ENCODE measurements around the gene DGKH. TPM values are rescaled to one million over a fixed set of nuclear protein-coding genes. Genes with fewer than 3 reads are reported as not detected.
A peak's percentile ranks its signal among the peaks of the same experiment; 100 is the strongest.

DGKH gene
- total and polyA plus RNA-seq, 2 of the 13 experiments (the other 11 are each of a cell fraction or from before 2014, with no cell fraction given), result 0.01 to 0.13 TPM

- no peak for TF ChIP-seq ZBTB21 (CRISPR knock-in tag; IDR thresholded peaks at IDR 0.05)
- TF ChIP-seq AGO1 (IDR thresholded peaks at IDR 0.05; ENCODE audit: low read depth, low read length, poor library complexity, severe bottlenecking), result no peak
- no peak for TF ChIP-seq HHEX (CRISPR knock-in tag; IDR thresholded peaks at IDR 0.05)
- TF ChIP-seq, protein P1, sequence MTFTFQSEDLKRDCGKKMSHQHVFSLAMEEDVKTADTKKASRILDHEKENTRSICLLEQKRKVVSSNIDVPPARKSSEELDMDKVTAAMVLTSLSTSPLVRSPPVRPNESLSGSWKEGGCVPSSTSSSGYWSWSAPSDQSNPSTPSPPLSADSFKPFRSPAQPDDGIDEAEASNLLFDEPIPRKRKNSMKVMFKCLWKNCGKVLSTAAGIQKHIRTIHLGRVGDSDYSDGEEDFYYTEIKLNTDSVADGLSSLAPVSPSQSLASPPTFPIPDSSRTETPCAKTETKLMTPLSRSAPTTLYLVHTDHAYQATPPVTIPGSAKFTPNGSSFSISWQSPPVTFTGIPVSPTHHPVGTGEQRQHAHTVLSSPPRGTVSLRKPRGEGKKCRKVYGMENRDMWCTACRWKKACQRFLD (CRISPR knock-in tag; IDR thresholded peaks at IDR 0.05; ENCODE audit: borderline replicate concordance), result peak; percentile 80; the same call in 1 of the 2 replicates
- peak; percentile 61 for TF ChIP-seq ZNF235 (CRISPR knock-in tag; IDR thresholded peaks at IDR 0.05; ENCODE audit: borderline replicate concordance)
- TF ChIP-seq, protein P2, sequence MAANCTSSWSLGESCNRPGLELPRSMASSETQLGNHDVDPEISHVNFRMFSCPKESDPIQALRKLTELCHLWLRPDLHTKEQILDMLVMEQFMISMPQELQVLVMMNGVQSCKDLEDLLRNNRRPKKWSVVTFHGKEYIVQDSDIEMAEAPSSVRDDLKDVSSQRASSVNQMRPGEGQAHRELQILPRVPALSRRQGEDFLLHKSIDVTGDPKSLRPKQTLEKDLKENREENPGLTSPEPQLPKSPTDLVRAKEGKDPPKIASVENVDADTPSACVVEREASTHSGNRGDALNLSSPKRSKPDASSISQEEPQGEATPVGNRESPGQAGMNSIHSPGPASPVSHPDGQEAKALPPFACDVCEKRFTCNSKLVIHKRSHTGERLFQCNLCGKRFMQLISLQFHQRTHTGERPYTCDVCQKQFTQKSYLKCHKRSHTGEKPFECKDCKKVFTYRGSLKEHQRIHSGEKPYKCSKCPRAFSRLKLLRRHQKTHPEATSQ (CRISPR knock-in tag; IDR thresholded peaks at IDR 0.05; ENCODE audit: borderline replicate concordance), result peak; percentile 40; the same call in 1 of the 2 replicates
- no peak; the same call in 1 of the 2 replicates for TF ChIP-seq ZNF225 (CRISPR knock-in tag; IDR thresholded peaks at IDR 0.05)
- TF ChIP-seq ARNTL (CRISPR knock-in tag; IDR thresholded peaks at IDR 0.05), result 0 out of 2 replicates have a peak, but pooled peaks have one; percentile 17
- TF ChIP-seq ETV6 (CRISPR knock-in tag; conservative IDR thresholded peaks at IDR 0.05), result no peak
- TF ChIP-seq TOPORS (CRISPR knock-in tag; IDR thresholded peaks at IDR 0.05), result peak; percentile 79; the same call in 1 of the 2 replicates
- peak; percentile 73 for TF ChIP-seq RFX3 (CRISPR knock-in tag; IDR thresholded peaks at IDR 0.05)
- peak; percentile 84 for TF ChIP-seq SMYD3 (CRISPR knock-in tag; IDR thresholded peaks at IDR 0.05)
- peak; percentile 64; the same call in 1 of the 2 replicates for TF ChIP-seq ZNF333 (CRISPR knock-in tag; IDR thresholded peaks at IDR 0.05; ENCODE audit: borderline replicate concordance)
- 0 out of 2 replicates have a peak, but pooled peaks have one; percentile 36 for TF ChIP-seq ZNF879 (CRISPR knock-in tag; IDR thresholded peaks at IDR 0.05)
- peak; percentile 94 for TF ChIP-seq RNF2 (conservative IDR thresholded peaks at IDR 0.05; ENCODE audit: low read depth)
- TF ChIP-seq HOXA5 (CRISPR knock-in tag; IDR thresholded peaks at IDR 0.05), result peak; percentile 95
- TF ChIP-seq MEIS2 (CRISPR knock-in tag; IDR thresholded peaks at IDR 0.05), result peak; percentile 68; the same call in 1 of the 2 replicates
- peak; percentile 87; the same call in 1 of the 2 replicates for TF ChIP-seq ETS1 (CRISPR knock-in tag; IDR thresholded peaks at IDR 0.05)
- peak; percentile 91 for TF ChIP-seq ZNF687 (CRISPR knock-in tag; IDR thresholded peaks at IDR 0.05)
- peak; percentile 29; the same call in 1 of the 2 replicates for TF ChIP-seq ZNF543 (CRISPR knock-in tag; IDR thresholded peaks at IDR 0.05)
Measured at GRCh38 chr13:42271337-42272114, 223.1 kb downstream of the DGKH start (continued).
